Endothelial cell of umbilical vein (primary cell): ENCODE data around the gene APOBEC3C. TPM values are rescaled to one million over a fixed set of nuclear protein-coding genes. Genes with fewer than 3 reads are reported as not detected.
"Not testable (repeated sequence)": the region's sequence is repeated elsewhere in the genome, so short reads cannot be mapped to it uniquely, and the experiment has no call there.

ENCODE experiments used
- BruUV-seq: library from RNA; stranded (reverse); fragments of 400-500 nt; replicated peaks from 2 replicates; lab custom pipeline; 2021; lab: Mats Ljungman, UMichigan
- CTCF ChIA-PET: fragments of 300-600, 350-600 bp; sonication (Branson Sonifier 250); formaldehyde crosslinking; loops from one replicate; lab custom pipeline; 2021; ENCODE audit warnings: antibody characterized with exemption, inconsistent platforms; lab: Charles Lee
- POLR2A ChIA-PET: fragments of 300-600, 350-600 bp; sonication (Branson Sonifier 250); formaldehyde crosslinking; loops from one replicate; lab custom pipeline; 2021; ENCODE audit warnings: antibody characterized with exemption, inconsistent platforms; lab: Charles Lee
- DNase-seq: peaks from one replicate; pipeline ENCODE4 v3.0.0-alpha.2; 2011; ENCODE audit warnings: low read depth, low spot score
- FAIRE-seq: peaks from 2 replicates; lab custom pipeline; 2011; peaks lifted over from hg19 to GRCh38; lab: Jason Lieb, UNC
- H2AFZ ChIP-seq: 2 replicates; pipeline ENCODE4 v1.6.0; 2012; ENCODE audit warnings: low read depth, low read length, control low read depth, inconsistent platforms
- H3K27ac ChIP-seq: 2 replicates; pipeline ENCODE4 v1.5.1; 2011; ENCODE audit warnings: low read depth, mild to moderate bottlenecking, control low read depth, low read length, moderate library complexity; ENCODE audit not compliant: insufficient read depth
- H3K27me3 ChIP-seq, 2 experiments: 2 replicates each; pipeline versions ENCODE4 v1.6.0 to v1.6.1; 2011; ENCODE audit warnings: low read length in 2 of 2, mixed read lengths in 1 of 2; ENCODE audit not compliant: control insufficient read depth in 2 of 2, insufficient read depth in 2 of 2
- H3K36me3 ChIP-seq, 2 experiments: 2 replicates in 1 of 2; 3 replicates in 1 of 2; pipeline ENCODE4 v1.5.1; 2011; ENCODE audit warnings: low read length in 2 of 2, mild to moderate bottlenecking in 1 of 2, moderate library complexity in 1 of 2; ENCODE audit not compliant: control insufficient read depth in 2 of 2, insufficient read depth in 2 of 2; ENCODE audit errors: extremely low read depth in 1 of 2
- H3K4me1 ChIP-seq: 3 replicates; pipeline ENCODE4 v1.5.1; 2011; ENCODE audit warnings: mild to moderate bottlenecking, low read length; ENCODE audit not compliant: control insufficient read depth, insufficient read depth; ENCODE audit errors: extremely low read depth
- H3K4me2 ChIP-seq: 2 replicates; pipeline ENCODE4 v1.6.1; 2011; ENCODE audit warnings: low read length, control low read depth, mixed read lengths; ENCODE audit not compliant: insufficient read depth
- H3K4me3 ChIP-seq, 3 experiments: fragments of 200-600 bp in 1 of 3; sonication (generic), shearing (Covaris generic) in 1 of 3; replicated peaks in 1 of 3; 2 replicates each; pipeline ENCODE4 v1.5.1; 2011 to 2016; ENCODE audit warnings: control low read depth in 3 of 3, low read length in 3 of 3, mild to moderate bottlenecking in 2 of 3, inconsistent platforms in 1 of 3, low read depth in 1 of 3, moderate library complexity in 1 of 3; ENCODE audit not compliant: insufficient read depth in 1 of 3
- H3K79me2 ChIP-seq: 2 replicates; pipeline ENCODE4 v1.6.0; 2012; ENCODE audit warnings: low read length, inconsistent platforms; ENCODE audit not compliant: control insufficient read depth, insufficient read depth
- H3K9ac ChIP-seq: replicated peaks from 2 replicates; pipeline ENCODE3; 2011; ENCODE audit warnings: low read length, control low read depth; ENCODE audit not compliant: insufficient read depth; ENCODE audit errors: extremely low read depth
- H3K9me1 ChIP-seq: replicated peaks from 3 replicates; pipeline ENCODE4 v1.6.0; 2011; ENCODE audit warnings: mild to moderate bottlenecking, low read length; ENCODE audit not compliant: control insufficient read depth, insufficient read depth; ENCODE audit errors: extremely low read depth
- H3K9me3 ChIP-seq: replicated peaks from 2 replicates; pipeline ENCODE4 v1.5.1; 2012; ENCODE audit warnings: low read length, inconsistent platforms; ENCODE audit not compliant: control insufficient read depth, insufficient read depth
- H4K20me1 ChIP-seq: replicated peaks from 2 replicates; pipeline ENCODE3; 2011; ENCODE audit warnings: mild to moderate bottlenecking, low read length; ENCODE audit not compliant: control insufficient read depth, insufficient read depth; ENCODE audit errors: extremely low read depth
- EZH2 ChIP-seq: IDR thresholded peaks from 2 replicates; pipeline ENCODE4 v1.6.1; 2012; ENCODE audit warnings: borderline replicate concordance, low read depth, mild to moderate bottlenecking, moderate library complexity, low read length, inconsistent platforms; ENCODE audit not compliant: severe bottlenecking
- FOS ChIP-seq: IDR thresholded peaks from 2 replicates; pipeline ENCODE4 v1.6.1; 2011; ENCODE audit warnings: mild to moderate bottlenecking, low read length, moderate library complexity, borderline replicate concordance; ENCODE audit not compliant: insufficient read depth
- GATA2 ChIP-seq: IDR thresholded peaks from 2 replicates; pipeline ENCODE4 v1.7.0; 2011; ENCODE audit warnings: low read depth, mild to moderate bottlenecking, moderate library complexity, mixed read lengths, low read length; ENCODE audit not compliant: insufficient read length, insufficient read depth
- JUN ChIP-seq: IDR thresholded peaks from 2 replicates; pipeline ENCODE4 v1.6.1; 2011; ENCODE audit warnings: borderline replicate concordance, low read depth; ENCODE audit not compliant: insufficient read length, insufficient read depth
- MYC ChIP-seq: IDR thresholded peaks from one replicate; pipeline ENCODE4 v1.6.1; 2011; ENCODE audit warnings: mild to moderate bottlenecking, low read depth, low read length
- POLR2A ChIP-seq: IDR thresholded peaks from 2 replicates; pipeline ENCODE4 v1.6.1; 2012; ENCODE audit warnings: low read depth, mild to moderate bottlenecking, control low read depth, low read length
- POLR2AphosphoS5 ChIP-seq: IDR thresholded peaks from 2 replicates; pipeline ENCODE4 v1.6.1; 2012; ENCODE audit warnings: low read depth, mild to moderate bottlenecking, control low read depth, low read length, moderate library complexity; ENCODE audit not compliant: insufficient read depth
- dilution Hi-C: fragments of 300-500 bp; cut with MboI; formaldehyde crosslinking; loops from one replicate; pipeline ENCODE4 v1.15.0; 2019; ENCODE audit warnings: low sequenced_read_pairs; ENCODE audit not compliant: extremely low pct_ligation_motif_present
- intact Hi-C: fragments of 100-400 bp; cut with micrococcal nuclease; formaldehyde crosslinking; loops from one replicate; pipeline ENCODE4 v1.10.0; 2022
- polyA plus RNA-seq, 4 experiments: library from polyadenylated mRNA; depleted of rRNA in 3 of 4; stranded (reverse) in 3 of 4; unstranded in 1 of 4; fragments of >200 nt; gene quantifications; 2 replicates each; pipeline versions ENCODE4 v1.2.1 to v1.2.3, GENCODE V29; 2011 to 2012; ENCODE audit warnings: missing spikeins in 1 of 4
- total RNA-seq: library from RNA; stranded (reverse); gene quantifications from 2 replicates; pipeline ENCODE4 v1.2.3, GENCODE V29; 2021
- TF ChIP-seq, protein P1 (sequence below): IDR thresholded peaks from 2 replicates; pipeline ENCODE4 v1.6.1; 2011; ENCODE audit not compliant: insufficient read depth, insufficient read length
- TF ChIP-seq, protein P2 (sequence below), 2 donors: IDR thresholded peaks; 1 replicate in 1 of 2; 2 replicates in 1 of 2; pipeline ENCODE4 v1.5.1; 2011; ENCODE audit warnings: low read length in 2 of 2, mild to moderate bottlenecking in 2 of 2, moderate library complexity in 2 of 2, control low read depth in 1 of 2, inconsistent platforms in 1 of 2, low read depth in 1 of 2; ENCODE audit not compliant: insufficient read depth in 1 of 2; ENCODE audit errors: extremely low read depth in 1 of 2

The APOBEC3C gene
- total and polyA plus RNA-seq, 2 donors (not counting 3 experiments of a cell fraction or from before 2014, with no cell fraction given): 7.6 to 10.6 TPM

DNA sequence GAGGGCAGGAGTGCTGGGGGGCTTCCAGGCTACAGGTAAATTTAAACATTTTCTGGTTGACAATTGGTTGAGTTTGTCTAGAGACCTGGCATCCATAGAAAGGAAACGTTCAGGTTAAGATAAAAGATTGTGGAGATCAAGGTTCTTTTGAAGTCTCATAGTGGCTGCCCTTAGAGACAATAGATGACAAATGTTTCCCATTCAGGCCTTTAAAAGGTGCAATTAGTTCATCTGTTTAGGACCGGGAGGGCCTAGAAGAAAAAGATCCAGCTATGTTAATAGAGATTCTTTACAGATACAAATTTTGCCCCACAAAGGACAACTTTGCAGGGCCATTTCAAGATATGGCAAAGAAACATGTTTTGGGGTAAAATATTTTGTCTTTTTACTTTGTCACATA lies 23.0 kb downstream of the APOBEC3C start:
- H3K27me3 ChIP-seq, DNase-seq, H3K4me1 ChIP-seq, BruUV-seq, H3K9ac ChIP-seq, H3K9me1 ChIP-seq, FAIRE-seq, H3K36me3 ChIP-seq, H3K9me3 ChIP-seq, H2AFZ ChIP-seq, H3K4me2 ChIP-seq, intact Hi-C loops, H4K20me1 ChIP-seq, H3K4me3 ChIP-seq, H3K79me2 ChIP-seq, POLR2A ChIA-PET, dilution Hi-C loops, H3K27ac ChIP-seq: not testable (repeated sequence)
- CTCF ChIA-PET: interaction anchor here (1.2 kb wide), 1 partner anchor 15 kb away, joined by 3 read pairs; no protein-coding TSS in a partner anchor

DNA sequence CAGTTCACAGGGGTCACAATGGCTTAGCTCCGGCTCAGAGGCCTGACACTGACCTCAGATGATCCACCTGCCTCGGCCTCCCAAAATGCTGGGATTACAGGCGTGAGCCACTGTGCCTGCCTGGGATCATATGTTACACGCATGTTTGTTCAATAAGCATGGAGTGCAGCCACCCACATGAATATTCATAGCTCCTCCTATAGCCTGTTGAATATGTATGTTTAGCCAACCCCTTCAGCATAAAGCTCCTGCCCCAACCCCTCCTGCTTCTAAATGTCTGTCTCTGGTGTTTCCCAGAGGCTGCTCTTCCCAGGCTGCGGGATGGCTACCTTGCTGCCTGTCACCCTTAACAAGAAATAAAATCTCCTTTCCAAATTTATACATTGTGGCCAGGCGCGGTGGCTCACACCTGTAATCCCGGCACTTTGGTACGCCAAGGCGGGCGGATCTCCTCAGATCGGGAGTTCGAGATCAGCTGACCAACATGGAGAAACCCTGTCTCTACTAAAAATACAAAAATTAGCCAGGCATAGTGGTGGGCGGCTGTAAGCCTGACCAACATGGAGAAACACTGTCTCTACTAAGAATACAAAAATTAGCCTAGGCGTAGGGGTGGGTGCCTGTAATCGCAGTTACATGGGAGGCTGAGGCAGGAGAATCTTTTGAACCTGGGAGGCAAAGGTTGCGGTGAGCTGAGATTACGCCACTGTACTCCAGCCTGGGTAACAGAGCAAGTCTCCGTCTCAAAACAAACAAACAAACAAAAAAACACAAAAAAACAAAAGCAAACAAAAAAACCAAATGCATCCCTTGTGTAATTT lies 25.5 kb downstream of the APOBEC3C start:
- H3K27me3 ChIP-seq: no peaks in the 10 kb centered on the region
- BruUV-seq: no TSS peak
- H4K20me1 ChIP-seq: no peaks in the 10 kb centered on the region
- TF ChIP-seq, protein P1, sequence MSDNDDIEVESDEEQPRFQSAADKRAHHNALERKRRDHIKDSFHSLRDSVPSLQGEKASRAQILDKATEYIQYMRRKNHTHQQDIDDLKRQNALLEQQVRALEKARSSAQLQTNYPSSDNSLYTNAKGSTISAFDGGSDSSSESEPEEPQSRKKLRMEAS: no peak
- TF ChIP-seq, protein P2, sequence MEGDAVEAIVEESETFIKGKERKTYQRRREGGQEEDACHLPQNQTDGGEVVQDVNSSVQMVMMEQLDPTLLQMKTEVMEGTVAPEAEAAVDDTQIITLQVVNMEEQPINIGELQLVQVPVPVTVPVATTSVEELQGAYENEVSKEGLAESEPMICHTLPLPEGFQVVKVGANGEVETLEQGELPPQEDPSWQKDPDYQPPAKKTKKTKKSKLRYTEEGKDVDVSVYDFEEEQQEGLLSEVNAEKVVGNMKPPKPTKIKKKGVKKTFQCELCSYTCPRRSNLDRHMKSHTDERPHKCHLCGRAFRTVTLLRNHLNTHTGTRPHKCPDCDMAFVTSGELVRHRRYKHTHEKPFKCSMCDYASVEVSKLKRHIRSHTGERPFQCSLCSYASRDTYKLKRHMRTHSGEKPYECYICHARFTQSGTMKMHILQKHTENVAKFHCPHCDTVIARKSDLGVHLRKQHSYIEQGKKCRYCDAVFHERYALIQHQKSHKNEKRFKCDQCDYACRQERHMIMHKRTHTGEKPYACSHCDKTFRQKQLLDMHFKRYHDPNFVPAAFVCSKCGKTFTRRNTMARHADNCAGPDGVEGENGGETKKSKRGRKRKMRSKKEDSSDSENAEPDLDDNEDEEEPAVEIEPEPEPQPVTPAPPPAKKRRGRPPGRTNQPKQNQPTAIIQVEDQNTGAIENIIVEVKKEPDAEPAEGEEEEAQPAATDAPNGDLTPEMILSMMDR (IDR thresholded peaks at IDR 0.05; ENCODE audit: extremely low read depth in 1 of 2, insufficient read depth in 1 of 2, low read depth in 1 of 2, low read length in 2 of 2): no peak
- no peak for TF ChIP-seq GATA2
- no peak for TF ChIP-seq POLR2AphosphoS5
- TF ChIP-seq JUN: no peak
- no peak for TF ChIP-seq POLR2A
- no peak for TF ChIP-seq MYC
- no peak for TF ChIP-seq EZH2
- TF ChIP-seq FOS: no peak
- no peaks in the 10 kb centered on the region for H3K9me1 ChIP-seq
- H2AFZ ChIP-seq: peak overlapping the region; percentile 70
- no peak overlapping the region for H3K4me3 ChIP-seq
- POLR2A ChIA-PET: no interaction called here
- H3K36me3 ChIP-seq: no peaks in the 10 kb centered on the region
- H3K9ac ChIP-seq: no peak overlapping the region
- H3K4me1 ChIP-seq: peaks cover 2% of the 10 kb centered on the region
- dilution Hi-C loops: no loop called here
- intact Hi-C loops: no loop called here
- no peak overlapping the region for H3K27ac ChIP-seq
- FAIRE-seq (no peak), DNase-seq (no peak)
- no peak overlapping the region for H3K4me2 ChIP-seq
- H3K9me3 ChIP-seq: no peaks in the 10 kb centered on the region
- CTCF ChIA-PET: no interaction called here
- H3K79me2 ChIP-seq: peaks cover 4% of the 10 kb centered on the region

DNA sequence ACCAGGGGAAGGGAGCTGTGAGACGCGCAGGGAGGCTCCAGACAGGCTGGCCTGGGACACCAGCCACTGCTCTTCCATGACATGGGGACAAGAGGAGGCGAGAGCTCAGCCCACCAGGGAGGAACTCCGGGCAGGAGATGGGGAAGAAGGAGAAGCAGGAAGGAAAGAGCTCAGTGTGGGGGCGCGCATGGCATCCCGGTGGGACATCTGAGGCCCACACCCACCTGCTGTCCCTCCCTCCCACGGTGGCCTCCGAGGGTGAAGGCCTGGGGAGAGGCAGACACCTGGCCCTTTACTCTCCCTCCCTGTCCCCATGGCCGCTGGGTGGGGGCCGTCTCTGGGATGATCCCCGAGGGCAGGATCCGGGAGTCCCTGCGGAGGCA lies 26.1 kb downstream of the APOBEC3C start:
- peak overlapping the region; percentile 70 for H2AFZ ChIP-seq
- H3K27me3 ChIP-seq, H3K4me2 ChIP-seq, CTCF ChIA-PET, intact Hi-C loops, H3K27ac ChIP-seq, H3K9ac ChIP-seq, POLR2A ChIA-PET, H3K9me1 ChIP-seq, BruUV-seq, FAIRE-seq, H3K4me3 ChIP-seq, H4K20me1 ChIP-seq, H3K36me3 ChIP-seq, H3K4me1 ChIP-seq, H3K9me3 ChIP-seq, H3K79me2 ChIP-seq, dilution Hi-C loops, DNase-seq: not testable (repeated sequence)
